Stimulated activated naive CD8-positive, alpha-beta T cell treated with anti-CD3 and anti-CD28 coated beads, Interleukin-15, Interleukin-2, amounts not matched to agents 100 ng/mL and 50 ng/mL, for 24 hours (primary cell): ENCODE data around the gene ZNF160.
A peak's percentile ranks its signal among the peaks of the same experiment; 100 is the strongest.
"Not testable (repeated sequence)": the region's sequence is repeated elsewhere in the genome, so short reads cannot be mapped to it uniquely, and the experiment has no call there.

Source experiments
- H3K27ac Mint-ChIP-seq: one replicate; pipeline ENCODE4 v1.8.0; 2021; ENCODE audit warnings: mild to moderate bottlenecking, mixed read lengths
- H3K27me3 Mint-ChIP-seq: one replicate; pipeline ENCODE4 v1.8.0; 2021; ENCODE audit warnings: mixed read lengths
- H3K36me3 Mint-ChIP-seq: one replicate; pipeline ENCODE4 v1.8.0; 2021; ENCODE audit warnings: low read depth, mixed read lengths
- H3K4me1 Mint-ChIP-seq: one replicate; pipeline ENCODE4 v1.8.0; 2021; ENCODE audit warnings: low read depth, mixed read lengths
- H3K4me3 Mint-ChIP-seq: one replicate; pipeline ENCODE4 v1.8.0; 2021; ENCODE audit warnings: mild to moderate bottlenecking, mixed read lengths
- H3K9me3 Mint-ChIP-seq: one replicate; pipeline ENCODE4 v1.8.0; 2021; ENCODE audit warnings: mixed read lengths

Gene ZNF160

DNA sequence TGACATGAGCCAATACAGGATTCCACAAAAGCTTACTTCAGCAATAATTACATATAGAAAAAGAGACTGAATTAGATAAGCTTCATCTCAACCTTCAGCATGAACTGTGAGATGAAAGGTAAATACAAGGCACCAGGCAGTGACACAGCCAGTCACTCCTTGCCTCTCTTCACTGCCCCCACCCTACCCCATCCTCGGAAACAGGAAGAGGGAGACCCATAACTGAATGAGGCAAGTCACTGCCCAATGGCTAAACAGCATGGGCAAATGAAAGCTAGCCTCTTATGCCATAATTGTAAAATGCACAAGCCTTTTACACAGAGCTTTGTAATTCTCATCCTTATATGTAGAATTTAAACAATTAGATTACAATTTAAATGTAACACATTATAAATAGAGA, 1.7 kb downstream of the ZNF160 start:
- H3K36me3 Mint-ChIP-seq = peaks cover 42% of the 10 kb centered on the region

DNA sequence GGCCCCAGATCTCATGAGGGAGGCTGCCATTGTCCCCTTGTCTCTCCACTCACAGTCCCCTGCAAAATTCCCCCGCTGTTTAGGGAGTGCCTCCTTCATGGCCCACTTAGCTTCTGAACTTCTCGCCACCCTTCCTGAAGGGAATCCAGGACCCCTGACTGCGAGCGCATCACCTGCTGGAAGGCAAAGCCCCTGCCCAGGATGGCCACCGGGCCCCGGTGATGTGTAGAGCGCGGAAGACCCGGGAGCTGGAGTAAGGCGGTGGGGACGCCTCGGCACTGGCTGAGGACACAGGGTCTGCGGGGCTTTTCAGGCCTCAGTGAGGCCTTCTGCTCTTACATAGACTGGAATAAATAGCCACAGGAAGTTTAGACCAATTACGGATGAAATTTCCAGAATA, 4.7 kb downstream of the ZNF160 start:
- not testable (repeated sequence) for H3K27me3 Mint-ChIP-seq, H3K27ac Mint-ChIP-seq, H3K4me3 Mint-ChIP-seq
- peaks cover 64% of the 10 kb centered on the region for H3K36me3 Mint-ChIP-seq
- peaks cover 35% of the 10 kb centered on the region for H3K4me1 Mint-ChIP-seq
- peaks cover 11% of the 10 kb centered on the region for H3K9me3 Mint-ChIP-seq

More for the DNA sequence above, 1.7 kb downstream of the ZNF160 start:
- Mint-ChIP-seq H3K27ac (peak overlapping the region; percentile 85), H3K9me3 (peaks cover 11% of the 10 kb centered on the region), H3K4me3 (peak overlapping the region; percentile 89), H3K27me3 (no peaks in the 10 kb centered on the region), H3K4me1 (peaks cover 35% of the 10 kb centered on the region)

DNA sequence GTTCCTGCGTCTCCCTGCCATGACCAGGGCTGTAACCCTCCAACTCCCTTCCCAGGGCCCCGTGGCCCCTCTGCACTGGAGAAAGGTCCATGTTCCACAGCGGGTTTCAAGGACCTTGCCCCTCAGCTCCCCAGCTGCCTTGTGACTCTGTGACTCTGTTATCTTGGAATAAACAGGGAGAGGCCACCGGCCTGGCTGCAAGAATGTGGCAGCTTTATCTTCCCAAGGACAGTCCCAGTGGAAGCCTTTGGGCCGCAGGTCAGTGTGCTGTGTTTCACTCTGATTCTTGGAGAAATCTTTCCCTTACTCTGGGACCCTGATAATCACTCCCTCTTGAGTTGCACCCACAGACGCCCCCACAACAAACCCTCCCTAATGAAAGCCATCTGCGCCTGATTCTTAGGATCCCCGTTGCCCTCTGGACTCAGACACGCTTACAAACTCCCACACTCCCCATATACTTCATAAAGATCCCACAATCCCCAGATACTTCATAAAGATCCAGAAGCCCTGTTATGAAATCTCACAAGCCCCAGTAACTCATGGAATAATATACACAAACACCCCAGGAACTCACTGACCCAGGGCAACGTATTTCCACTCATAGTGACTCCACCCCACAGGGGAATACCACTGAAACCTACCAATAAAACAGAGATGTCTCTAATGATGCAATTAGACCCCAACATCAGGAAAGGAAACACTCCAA, 6.1 kb downstream of the ZNF160 start:
- H3K36me3 Mint-ChIP-seq = peaks cover 71% of the 10 kb centered on the region
- not testable (repeated sequence) for H3K4me3 Mint-ChIP-seq, H3K27ac Mint-ChIP-seq, H3K27me3 Mint-ChIP-seq
- peaks cover 30% of the 10 kb centered on the region for H3K4me1 Mint-ChIP-seq
- peaks cover 11% of the 10 kb centered on the region for H3K9me3 Mint-ChIP-seq

DNA sequence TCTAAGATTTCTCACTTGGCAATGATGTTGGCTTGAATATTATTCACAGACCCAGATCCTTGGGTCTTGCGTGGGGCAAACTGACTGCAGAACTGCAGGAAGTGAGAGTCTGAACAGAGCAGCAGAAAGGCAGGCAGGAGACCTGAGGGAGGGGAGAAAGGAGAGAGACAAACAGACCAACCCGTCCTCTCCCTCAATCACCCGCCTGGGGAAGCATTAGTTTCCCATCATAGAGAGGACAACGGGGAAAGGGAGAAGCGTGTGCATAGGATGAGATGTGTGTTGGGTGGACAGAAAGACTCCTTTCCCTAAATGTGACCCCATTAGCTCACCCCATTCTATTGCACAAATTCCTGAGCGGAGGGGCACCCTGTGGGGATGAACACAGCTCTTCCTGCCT, 6.6 kb downstream of the ZNF160 start:
- H3K9me3 Mint-ChIP-seq = peaks cover 11% of the 10 kb centered on the region
- peaks cover 24% of the 10 kb centered on the region for H3K4me1 Mint-ChIP-seq
- H3K27ac Mint-ChIP-seq, H3K27me3 Mint-ChIP-seq, H3K4me3 Mint-ChIP-seq: not testable (repeated sequence)
- peaks cover 72% of the 10 kb centered on the region for H3K36me3 Mint-ChIP-seq

DNA sequence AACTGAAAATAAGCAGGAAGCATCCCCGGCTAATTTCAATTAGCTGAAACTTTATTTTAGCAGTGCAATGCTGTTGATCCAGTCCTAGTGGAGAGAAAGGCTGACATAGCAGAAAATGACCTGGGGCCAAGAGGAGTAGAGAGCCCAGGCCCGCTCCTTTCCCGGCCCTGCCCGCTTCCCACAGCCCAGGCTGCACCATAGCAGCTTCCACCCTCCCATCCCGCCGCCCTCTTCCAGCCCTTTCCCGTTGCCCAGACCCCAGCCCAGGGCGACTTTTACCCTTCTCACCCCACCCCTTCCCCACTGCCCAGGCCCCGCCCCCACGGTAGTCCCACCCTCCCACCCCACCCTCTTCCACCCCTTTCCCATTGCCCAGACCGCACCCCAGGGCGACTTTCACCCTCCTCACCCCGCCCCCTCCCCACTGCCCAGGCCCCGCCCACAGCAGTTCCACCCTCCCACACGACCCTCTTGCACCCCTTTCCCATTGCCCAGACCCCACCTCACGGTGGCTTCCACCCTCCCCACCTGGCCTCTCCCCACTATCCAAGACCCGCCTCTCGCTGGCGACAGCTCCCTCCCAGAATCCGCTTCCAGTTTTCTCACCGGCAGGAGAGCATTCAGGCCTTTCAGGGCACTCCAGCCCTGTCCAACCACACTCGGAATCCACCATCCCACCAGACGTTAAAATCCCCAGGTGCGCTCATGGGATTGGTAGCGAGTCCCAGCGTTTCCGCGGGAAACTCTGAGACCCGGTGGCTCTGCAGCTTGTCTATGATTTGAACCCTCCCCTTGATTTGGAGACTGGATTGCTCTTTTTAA, 8.3 kb downstream of the ZNF160 start:
- no peaks in the 10 kb centered on the region for H3K27me3 Mint-ChIP-seq
- H3K4me3 Mint-ChIP-seq = no peak overlapping the region
- H3K9me3 Mint-ChIP-seq = peaks cover 14% of the 10 kb centered on the region
- H3K27ac Mint-ChIP-seq = no peak overlapping the region
- H3K4me1 Mint-ChIP-seq = peaks cover 14% of the 10 kb centered on the region
- H3K36me3 Mint-ChIP-seq = peaks cover 84% of the 10 kb centered on the region

DNA sequence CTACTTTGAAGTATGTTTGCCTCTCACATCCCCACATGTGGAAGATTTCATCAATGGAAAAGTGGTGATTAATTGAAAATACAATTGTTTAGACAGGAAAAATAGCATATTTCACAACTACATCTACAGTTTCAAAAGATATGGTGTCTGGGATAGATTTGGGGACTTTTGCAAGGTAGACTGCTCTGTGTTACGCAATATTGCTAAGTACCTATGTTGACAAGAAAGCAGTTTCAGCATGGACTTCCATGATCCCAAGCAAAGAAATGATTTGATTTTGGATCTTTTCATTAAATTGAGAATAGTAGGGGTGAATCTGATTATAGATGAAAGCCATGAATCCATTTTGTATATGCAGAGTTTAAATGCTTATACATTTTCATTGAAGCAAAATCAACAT, 10.5 kb downstream of the ZNF160 start:
- H3K9me3 Mint-ChIP-seq = peaks cover 9% of the 10 kb centered on the region

DNA sequence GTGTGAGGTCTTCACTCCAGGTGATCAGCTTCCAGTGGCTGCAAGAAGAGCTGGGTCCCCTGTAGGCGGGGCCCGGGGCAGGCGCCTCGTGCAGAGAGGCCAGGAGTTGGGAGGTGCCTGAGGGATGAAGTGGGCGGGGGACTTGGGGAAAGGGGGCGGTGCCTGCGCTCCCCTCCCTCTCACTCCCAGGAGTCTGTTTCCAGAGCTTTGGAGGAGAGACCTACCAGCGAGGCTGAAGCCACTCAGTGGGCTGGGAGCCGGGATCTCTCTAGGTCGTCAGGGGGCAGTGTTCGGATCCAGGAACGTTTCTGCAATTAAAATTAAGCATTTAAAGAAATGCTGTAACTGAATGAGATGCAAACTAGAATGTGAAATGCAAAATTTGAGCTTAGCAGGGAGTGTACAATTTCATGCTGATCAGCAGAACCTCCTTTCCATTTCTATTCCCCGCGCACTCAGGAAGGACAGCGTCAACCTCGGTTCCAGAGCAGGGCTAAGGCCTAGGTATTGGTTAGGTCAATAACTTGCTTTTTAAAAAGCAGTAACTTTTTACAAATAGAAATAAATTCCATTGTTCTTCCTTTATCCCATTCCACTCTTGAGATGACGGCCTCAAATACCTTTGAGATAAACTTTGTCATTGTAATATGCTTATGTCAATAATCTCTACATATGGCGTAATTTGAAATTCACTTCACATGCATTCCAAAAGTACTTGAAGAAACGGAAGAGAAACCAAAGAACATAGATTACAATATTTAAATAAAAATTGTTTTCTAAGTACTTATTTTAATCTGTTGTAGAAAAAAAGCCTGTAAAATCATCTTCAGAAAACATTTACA, 11.6 kb downstream of the ZNF160 start:
- H3K4me3 Mint-ChIP-seq = no peak overlapping the region
- H3K4me1 Mint-ChIP-seq = no peaks in the 10 kb centered on the region
- H3K27me3 Mint-ChIP-seq = no peaks in the 10 kb centered on the region
- H3K27ac Mint-ChIP-seq = no peak overlapping the region
- peaks cover 84% of the 10 kb centered on the region for H3K36me3 Mint-ChIP-seq
- peaks cover 8% of the 10 kb centered on the region for H3K9me3 Mint-ChIP-seq

More for the DNA sequence above, 10.5 kb downstream of the ZNF160 start:
- Mint-ChIP-seq H3K27me3 (no peaks in the 10 kb centered on the region), H3K4me1 (peaks cover 6% of the 10 kb centered on the region), H3K4me3 (no peak overlapping the region), H3K36me3 (peaks cover 82% of the 10 kb centered on the region), H3K27ac (no peak overlapping the region)

DNA sequence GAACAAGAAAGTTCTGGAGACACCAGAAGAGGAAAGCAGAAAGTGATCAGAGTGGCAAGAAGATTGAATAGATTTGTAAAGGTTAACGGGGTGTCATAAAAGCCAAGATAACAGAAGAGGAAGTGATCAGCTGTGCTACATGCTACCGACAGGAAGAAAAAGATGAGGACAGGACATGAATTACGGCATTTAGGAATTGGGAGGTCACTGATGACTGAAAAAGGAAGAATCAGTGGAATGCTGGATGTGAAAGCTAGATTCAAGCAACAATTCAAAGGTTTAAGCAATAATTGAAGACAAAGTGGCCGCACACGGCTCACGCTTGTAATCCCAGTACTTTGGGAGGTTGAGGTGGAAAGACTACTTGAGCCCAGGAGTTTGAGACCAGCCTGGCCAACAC, 15.1 kb downstream of the ZNF160 start:
- Mint-ChIP-seq H3K9me3 (peaks cover 16% of the 10 kb centered on the region), H3K27ac (peak overlapping the region; percentile 1), H3K27me3 (no peaks in the 10 kb centered on the region)

DNA sequence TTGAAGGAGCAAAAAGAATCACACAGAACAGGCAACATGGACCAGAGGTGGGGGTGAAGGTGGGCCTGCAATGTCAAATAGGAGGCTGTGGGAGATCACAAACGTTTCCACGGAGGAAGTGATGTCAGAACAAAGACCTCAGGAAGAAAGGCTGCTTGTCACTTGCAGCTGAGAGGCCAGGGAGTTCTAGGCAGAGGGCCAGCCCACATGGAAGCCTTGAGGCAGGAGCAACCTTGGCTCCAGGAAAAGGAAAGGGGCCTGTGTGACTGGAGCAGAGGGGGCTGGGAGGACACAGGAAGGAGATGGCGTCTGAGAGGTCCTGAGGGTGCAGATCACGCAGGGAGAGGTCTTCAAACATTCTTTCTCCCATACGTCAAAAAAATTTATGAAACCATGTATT, 16.3 kb downstream of the ZNF160 start:
- Mint-ChIP-seq H3K4me3 (no peak overlapping the region), H3K9me3 (peaks cover 18% of the 10 kb centered on the region), H3K36me3 (peaks cover 96% of the 10 kb centered on the region), H3K27ac (no peak overlapping the region), H3K4me1 (no peaks in the 10 kb centered on the region), H3K27me3 (no peaks in the 10 kb centered on the region)

More for the DNA sequence above, 15.1 kb downstream of the ZNF160 start:
- Mint-ChIP-seq H3K36me3 (peaks cover 93% of the 10 kb centered on the region), H3K4me1 (no peaks in the 10 kb centered on the region), H3K4me3 (no peak overlapping the region)

DNA sequence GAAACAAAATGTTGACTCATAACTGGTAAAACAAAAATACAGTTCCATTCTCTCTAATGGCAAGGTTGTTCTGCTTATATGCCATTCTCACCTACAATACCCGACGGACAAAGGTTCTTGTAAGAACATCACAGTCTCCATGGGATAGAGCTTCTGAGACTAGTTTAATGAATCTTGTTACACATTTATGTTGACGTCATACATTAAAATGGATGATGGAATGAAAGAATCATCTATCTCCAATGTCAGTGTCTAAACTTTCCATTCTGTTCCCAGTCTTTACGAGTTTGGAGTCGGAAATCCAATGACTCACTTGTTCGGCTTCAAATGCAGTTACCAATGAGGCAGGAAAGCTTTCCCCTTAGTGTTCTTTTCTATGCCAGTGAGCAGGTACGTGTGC, 17.7 kb downstream of the ZNF160 start:
- H3K4me1 Mint-ChIP-seq = no peaks in the 10 kb centered on the region
- no peak overlapping the region for H3K27ac Mint-ChIP-seq
- H3K36me3 Mint-ChIP-seq = peaks cover 96% of the 10 kb centered on the region
- peaks cover 30% of the 10 kb centered on the region for H3K9me3 Mint-ChIP-seq
- no peaks in the 10 kb centered on the region for H3K27me3 Mint-ChIP-seq
- H3K4me3 Mint-ChIP-seq = no peak overlapping the region

DNA sequence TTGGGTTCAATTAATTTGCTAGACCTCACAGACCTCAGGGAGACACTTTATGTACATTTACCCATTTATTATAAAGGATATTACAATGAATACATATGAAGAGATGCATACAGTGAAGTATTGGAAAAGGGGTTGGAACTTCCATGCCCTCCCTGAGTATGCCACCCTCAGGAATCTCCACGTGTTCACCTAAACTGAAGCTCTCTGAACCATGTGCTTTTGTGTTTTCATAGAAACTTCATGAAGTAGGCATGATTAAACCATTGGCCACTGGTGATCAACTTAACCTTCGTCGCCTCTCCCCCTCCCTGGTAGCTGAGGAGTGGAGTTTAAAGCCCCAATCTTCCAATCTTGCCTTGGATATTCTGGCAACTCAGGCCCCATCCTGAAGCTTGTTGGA, 20.3 kb downstream of the ZNF160 start:
- H3K27ac Mint-ChIP-seq = no peak overlapping the region
- H3K36me3 Mint-ChIP-seq = peaks cover 98% of the 10 kb centered on the region

DNA sequence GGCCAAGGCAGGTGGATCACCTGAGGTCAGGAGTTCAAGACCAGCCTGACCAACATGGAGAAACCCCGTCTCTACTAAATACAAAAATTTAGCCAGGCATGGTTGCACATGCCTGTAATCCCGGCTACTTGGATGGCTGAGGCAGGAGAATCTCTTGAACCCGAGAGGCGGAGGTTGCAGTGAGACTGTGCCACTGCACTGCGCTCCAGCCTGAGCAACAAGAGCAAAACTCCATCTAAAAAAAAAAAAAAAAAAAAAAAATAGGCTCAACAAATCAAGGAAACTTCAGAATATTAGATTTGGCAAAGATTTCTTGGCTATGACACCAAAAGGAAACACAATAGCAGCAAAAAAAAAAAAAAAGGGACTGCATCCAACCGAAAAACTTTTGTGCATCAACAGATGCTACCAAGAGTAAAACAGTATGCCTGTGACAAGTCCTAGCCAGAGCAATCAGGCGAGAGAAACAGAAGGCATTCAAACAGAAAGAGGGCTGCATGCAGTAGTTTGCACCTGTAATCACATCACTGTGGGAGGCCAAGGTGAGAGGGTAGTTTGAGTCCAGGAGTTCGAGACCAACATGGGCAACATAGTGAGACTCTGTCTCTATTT, 23.8 kb downstream of the ZNF160 start:
- H3K4me3 Mint-ChIP-seq = no peak overlapping the region
- no peak overlapping the region for H3K27ac Mint-ChIP-seq
- H3K36me3 Mint-ChIP-seq = peaks cover 100% of the 10 kb centered on the region
- H3K27me3 Mint-ChIP-seq = no peaks in the 10 kb centered on the region
- H3K4me1 Mint-ChIP-seq = no peaks in the 10 kb centered on the region
- H3K9me3 Mint-ChIP-seq = peaks cover 58% of the 10 kb centered on the region

More for the DNA sequence above, 20.3 kb downstream of the ZNF160 start:
- Mint-ChIP-seq H3K4me1 (no peaks in the 10 kb centered on the region), H3K4me3 (no peak overlapping the region), H3K9me3 (peaks cover 42% of the 10 kb centered on the region), H3K27me3 (no peaks in the 10 kb centered on the region)

DNA sequence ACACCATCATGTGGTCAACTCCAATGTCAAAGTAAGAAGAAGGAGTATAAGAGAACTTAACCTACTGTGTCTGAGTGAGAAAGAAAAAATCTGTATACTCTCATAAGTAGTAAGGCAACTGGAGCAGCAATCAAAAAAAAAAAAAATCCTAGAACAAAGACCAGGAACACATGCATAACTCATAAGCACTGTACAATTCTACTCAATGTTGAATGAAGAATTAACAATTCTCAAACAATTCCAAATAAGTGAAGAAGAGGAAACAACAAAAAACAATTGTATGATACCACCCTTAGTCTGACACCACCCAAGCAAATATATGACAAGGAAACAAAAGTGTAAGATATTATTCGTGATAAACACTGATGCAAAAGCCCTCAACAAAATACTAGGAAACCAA, 24.6 kb downstream of the ZNF160 start:
- no peak overlapping the region for H3K27ac Mint-ChIP-seq
- no peaks in the 10 kb centered on the region for H3K4me1 Mint-ChIP-seq
- no peak overlapping the region for H3K4me3 Mint-ChIP-seq
- H3K36me3 Mint-ChIP-seq = peaks cover 100% of the 10 kb centered on the region
- peaks cover 62% of the 10 kb centered on the region for H3K9me3 Mint-ChIP-seq
- no peaks in the 10 kb centered on the region for H3K27me3 Mint-ChIP-seq

DNA sequence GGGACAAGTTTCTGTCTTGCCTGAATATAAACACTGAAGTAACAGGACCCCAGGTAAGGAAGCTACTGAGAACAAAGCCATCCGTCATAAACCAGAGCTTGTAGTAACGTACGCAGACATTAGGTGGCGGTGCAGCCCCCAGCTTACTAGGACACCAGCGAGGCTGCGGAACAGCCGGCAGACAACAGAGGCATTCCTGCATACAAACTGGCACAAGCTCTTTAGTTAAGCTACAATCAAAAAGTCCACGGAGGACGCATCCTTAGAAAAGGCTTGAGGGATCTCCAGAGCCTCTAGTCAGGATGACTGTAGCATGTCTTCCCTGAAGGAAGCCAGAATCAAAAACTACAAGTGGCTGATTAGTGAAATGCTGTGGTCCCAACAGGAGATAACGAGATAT, 26.2 kb downstream of the ZNF160 start:
- no peak overlapping the region for H3K27ac Mint-ChIP-seq
- peaks cover 62% of the 10 kb centered on the region for H3K9me3 Mint-ChIP-seq
- H3K36me3 Mint-ChIP-seq = peaks cover 100% of the 10 kb centered on the region
- no peaks in the 10 kb centered on the region for H3K27me3 Mint-ChIP-seq
- no peak overlapping the region for H3K4me3 Mint-ChIP-seq
- H3K4me1 Mint-ChIP-seq = no peaks in the 10 kb centered on the region
